HG03575 (cell line): Measurements from ENCODE around the gene CLIC5.

Source experiments
- ATAC-seq: cut with Tn5 transposase; IDR thresholded peaks from one replicate; pipeline ENCODE4 v1.9.1; 2021; ENCODE audit not compliant: unreplicated experiment, insufficient number of reproducible peaks, low FRiP score; ENCODE audit errors: extremely low read depth

Gene CLIC5

DNA sequence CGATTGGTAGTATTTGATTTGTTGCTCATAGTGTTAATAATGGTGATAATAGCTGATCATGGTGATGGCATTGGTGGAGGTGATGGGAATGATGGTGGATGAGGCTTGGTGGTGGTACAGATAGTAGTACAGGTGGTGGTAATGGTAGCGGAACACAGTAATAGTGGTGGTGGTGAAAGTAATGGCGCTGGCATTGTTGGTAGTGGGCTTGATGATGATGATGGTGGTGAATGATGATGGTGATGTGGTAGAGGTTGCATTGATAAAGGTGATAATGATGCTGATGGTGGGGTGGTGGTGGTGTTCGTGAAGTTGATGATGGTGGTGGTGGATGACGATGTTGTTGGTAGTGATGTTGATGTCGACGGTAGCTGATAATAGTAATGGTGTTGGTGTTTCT lies 24.6 kb upstream of the CLIC5 start:
- no peak for ATAC-seq

DNA sequence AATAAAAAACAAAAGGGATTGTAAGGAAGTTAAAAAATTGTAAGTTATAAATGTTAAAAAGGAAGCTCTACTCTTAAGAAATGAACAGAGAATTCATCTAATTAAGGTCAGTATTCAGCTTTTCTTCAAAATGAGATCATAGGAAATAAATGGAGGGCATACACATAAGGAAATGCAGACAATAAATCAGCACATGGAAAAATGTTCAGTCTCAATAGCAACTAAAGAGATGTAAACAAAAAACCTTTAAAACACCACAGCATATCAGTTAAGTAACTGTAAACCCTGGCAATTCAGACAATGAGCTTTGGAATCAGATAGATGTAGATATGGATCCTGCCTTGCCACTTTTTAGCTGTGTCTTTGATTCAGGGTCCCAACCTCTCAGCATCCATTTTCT lies 24.0 kb upstream of the CLIC5 start:
- ATAC-seq = no peak

DNA sequence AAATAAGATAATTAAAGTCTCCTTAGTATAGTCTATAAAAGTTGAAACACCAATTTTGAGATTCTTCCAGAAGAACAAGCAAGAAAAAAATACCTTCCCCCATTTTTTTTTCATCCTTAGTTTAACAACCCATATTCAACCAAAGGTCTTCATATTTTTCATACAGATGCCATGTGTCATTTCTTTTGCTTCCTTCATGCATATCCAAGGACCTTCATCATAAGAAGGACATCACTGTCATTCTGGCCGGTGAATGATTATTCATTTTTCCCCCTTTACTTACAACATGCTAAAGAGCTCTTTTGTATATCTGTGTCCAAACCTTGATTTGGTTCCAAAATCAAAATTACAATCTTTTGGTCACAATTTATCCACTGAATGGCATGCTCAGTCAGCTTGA lies 21.3 kb upstream of the CLIC5 start:
- no peak for ATAC-seq

GRCh38 chr6:46035242-46035641 lies 19.6 kb upstream of the CLIC5 start:
- ATAC-seq = no peak

GRCh38 chr6:46032110-46032998 lies 16.7 kb upstream of the CLIC5 start:
- no peak for ATAC-seq

GRCh38 chr6:46029602-46030001 lies 13.9 kb upstream of the CLIC5 start:
- no peak for ATAC-seq

- no peak for ATAC-seq
Observed at GRCh38 chr6:46026307-46026706, 10.6 kb upstream of the CLIC5 start.

GRCh38 chr6:46025573-46025972 lies 9.9 kb upstream of the CLIC5 start:
- ATAC-seq = no peak

- ATAC-seq = no peak
Observed at GRCh38 chr6:46024124-46024769, 8.6 kb upstream of the CLIC5 start.

- no peak for ATAC-seq
Observed at GRCh38 chr6:46023216-46023915, 7.7 kb upstream of the CLIC5 start.

DNA sequence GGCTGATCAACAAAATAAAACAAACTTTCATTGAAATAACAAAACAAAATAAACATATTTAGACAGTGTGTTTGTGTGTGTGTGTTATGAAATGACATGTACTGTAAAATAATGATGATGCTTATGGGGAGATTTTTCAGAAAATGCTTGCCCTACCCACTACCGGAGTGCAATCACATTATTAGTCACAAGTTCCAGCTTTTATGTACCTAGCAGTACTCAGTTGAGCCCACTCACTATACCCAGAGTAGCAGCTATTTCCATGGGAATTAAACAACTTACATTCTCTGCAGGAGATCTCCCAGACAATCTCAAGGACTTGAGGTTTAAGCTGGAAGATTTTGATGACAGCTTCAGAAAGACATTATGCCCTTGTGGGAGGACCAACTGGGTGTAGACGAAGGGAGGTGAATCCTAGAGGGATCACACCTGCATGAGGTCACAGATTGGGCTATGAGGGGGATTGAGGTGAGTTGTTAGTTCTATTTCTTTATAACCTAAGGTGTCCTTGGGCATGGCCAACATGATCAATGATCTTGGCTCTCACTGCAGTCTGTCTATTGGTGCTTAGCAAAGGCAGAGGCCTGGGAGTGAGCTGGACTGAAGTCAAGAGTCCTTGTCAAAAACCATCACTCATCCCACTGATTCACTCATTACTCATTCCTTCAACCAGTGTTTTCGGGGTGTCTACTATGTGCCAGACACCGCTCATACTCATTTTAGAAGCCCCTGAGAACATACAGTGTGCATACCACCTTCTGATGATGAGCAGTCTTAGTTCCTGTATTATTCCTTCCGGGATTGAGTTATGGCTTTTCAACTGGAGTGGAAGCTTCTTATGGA lies 6.7 kb upstream of the CLIC5 start:
- ATAC-seq = no peak

DNA sequence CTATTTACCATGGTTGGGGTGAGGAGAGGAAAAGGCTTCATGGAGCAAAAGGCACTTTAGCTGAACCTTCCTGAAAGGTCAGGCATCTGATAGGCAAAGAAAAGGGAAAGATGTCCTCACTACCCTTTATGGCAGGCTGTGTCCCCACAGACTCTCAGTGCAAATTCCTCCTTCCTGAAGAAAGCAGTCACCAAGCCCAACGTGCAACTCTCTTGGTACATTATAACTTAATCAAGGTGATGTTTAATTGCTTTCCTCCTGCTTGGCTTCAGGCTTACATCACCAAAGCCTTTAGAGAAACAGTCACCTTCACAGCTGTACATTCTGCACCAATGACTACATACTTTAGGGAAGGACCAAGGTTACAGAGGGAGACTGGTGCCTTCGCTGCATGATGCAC lies 2.1 kb upstream of the CLIC5 start:
- ATAC-seq = no peak

GRCh38 chr6:46016063-46016608 lies 476 bp upstream of the CLIC5 start:
- ATAC-seq = no peak

GRCh38 chr6:46014511-46015118 lies 1.0 kb downstream of the CLIC5 start:
- no peak for ATAC-seq

GRCh38 chr6:46014046-46014445 lies 1.6 kb downstream of the CLIC5 start:
- no peak for ATAC-seq

- no peak for ATAC-seq
Observed at GRCh38 chr6:46013639-46014038, 2.0 kb downstream of the CLIC5 start.

DNA sequence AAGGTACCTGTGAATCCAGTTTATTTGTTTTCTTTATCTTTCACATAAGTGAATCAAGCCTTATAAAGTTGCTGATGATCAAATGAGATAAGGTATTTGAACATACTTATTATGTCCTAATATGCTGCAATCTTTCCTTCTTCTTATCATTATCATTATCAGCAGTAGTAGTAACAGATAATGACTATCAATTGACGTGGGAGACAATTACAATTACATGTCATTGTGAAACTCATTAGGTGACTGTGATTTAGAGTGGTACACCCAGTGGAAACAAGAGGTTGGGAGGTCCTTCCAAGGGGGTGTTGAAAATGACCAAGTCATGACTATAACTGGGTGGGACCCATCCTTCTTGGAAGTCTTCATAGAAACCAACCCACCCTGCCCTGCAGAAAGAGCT lies 2.8 kb downstream of the CLIC5 start:
- ATAC-seq = no peak
